ENCODE data around the gene ZEB2.

Gene ZEB2

DNA sequence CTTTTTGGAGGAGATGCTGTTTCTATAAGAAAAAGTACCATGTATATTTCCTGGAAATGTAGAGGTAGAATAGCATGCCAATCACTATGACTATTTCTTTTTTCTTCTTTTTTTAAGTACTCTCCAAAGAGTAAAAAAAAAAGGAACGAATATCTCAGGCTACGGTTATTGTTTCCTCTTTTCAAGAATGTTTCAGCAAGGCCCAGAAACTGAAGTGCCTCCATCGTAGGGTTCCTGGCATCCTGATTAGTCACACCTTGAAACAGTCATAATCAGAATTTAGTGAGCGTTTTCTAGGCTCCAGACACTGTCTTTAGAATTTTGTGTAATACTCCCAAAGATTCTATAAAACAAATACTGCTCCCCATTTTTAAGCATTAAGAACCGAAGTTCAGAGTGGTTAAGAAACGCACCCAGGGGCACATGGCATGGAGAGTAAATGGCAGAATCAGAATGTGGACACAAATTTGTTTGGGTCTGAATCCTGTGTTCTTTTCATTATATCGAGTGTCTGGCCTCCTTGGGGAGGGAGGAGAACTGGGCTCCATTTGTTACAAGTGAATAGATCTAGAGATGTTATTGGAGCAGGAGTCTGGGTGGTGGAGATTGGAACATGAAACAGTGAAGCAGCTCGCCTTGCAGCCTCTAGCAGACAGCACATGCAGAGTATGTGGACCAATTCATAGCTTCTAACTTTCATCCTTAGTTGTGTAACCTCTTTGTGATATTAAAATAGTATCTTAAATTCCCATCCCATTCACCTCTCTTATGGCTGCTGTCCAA, 26.7 kb downstream of the ZEB2 start:
- no peak for DNase-seq

DNA sequence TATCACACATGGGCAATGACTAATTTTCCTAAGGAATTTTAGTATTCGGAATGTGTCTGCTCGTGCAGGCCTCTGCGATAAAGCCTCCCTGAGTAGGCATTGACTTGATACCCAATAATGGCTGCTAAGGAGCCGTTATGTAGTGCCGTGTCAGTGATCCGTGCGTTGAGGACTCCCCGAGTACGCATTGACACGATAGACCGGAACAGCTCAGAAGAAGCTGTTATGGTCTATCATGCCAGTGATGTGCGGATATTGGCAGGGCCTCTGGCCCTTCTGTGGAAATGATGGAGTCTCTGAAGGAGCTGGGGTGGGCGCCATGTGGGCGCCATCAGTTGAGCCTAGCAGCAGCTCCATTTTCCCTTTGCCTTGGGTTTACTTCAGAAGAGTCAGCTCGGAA, 29.1 kb downstream of the ZEB2 start:
- DNase-seq, result no peak

DNA sequence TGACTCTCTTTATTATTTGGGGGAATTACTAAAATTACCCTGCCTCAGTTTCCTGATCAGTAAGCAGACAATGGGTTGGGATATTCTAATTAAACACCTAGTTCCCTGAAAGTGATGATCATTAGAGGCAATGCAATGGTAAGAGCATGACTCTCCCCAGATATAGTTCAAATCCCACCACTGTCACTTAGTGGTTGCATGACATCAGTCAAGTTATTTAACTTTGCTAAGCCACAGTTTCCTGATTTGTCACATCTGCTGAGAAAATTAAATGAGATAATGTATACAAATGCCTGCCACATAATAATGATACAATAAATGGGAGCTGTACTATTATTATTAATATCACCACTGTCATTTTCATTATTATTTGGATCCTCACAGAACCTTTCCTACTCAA, 29.9 kb downstream of the ZEB2 start:
- DNase-seq, result no peak

DNA sequence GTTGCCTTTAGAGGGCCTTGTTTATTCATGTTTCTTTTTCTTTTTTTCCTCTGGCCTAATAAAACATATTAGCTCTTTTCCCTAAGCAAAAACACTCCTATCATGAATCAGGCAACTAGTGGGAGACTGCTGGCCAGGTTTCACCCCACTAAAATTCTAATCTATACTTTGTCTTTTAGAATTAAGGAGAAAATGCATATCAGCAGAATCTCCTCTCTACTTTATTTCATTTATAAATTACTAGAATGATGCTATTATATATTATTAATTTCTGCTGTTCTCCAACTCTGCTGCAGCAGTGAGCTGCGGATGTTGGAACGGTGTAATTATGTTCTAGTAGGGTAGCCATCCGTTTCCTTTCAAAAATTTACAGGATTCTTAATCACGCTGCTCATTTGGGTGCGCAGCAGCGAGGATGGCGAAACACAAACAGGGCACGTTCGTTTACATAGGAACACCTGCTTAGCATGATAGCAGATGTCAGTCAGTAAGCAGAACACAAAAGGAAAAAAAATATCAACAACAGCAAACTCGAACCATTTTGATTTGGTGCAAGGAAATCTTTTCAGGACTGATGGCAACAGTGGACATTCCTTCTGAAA, 30.5 kb downstream of the ZEB2 start:
- DNase-seq, result peak; percentile 25

DNA sequence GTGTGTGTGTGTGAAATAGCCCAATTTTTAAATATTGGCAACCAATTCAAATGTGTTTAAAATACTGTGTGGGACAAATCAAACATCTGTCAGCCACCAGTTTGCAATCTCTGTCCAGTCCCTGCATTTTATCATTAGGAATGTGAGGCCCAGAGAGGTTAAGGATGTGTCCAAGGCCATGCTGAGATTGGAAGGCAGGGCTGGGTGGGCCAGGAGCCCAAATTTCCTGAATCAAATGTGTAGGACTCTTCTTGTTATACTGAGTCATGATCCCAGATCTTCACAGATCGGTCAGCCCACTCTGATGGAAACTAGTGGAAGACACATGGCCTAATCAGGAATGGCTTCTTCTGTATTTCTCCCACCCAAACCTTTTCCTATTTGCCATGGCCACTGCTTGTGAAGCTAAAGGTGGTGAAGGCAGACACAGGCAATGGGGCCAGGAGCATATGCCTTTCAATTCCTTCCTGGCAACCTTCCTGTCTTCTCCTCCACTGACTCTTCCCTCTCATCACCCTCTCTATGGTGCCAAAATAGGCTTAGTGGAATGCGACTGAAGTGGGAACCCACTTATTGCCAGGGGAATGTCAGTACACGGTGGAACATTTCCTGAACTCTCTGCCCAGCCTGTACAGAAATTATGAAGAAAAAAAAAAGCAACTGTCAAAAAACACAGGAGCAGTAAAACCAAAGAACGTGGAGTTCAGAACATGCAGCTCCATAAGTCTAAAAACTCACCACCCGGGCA, 35.5 kb downstream of the ZEB2 start:
- DNase-seq, result no peak

DNA sequence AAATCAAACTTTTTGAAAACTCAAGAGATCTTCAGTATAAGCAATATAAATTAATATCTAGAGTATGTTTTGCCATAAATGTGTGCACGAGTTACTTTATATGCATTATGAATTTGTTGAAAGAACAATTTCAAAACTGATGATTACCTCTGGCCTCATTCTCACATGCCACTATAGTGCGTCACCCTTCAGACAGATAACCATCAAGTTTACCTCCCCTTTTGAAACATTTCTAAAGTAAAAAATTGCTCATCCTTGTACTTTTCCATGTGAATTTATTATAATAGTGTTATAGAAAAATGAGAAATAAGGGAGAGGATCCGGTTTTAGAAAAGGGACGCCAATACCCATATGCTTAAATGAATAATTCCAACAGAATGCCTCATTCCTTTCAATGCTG, 38.3 kb downstream of the ZEB2 start:
- DNase-seq, result no peak

DNA sequence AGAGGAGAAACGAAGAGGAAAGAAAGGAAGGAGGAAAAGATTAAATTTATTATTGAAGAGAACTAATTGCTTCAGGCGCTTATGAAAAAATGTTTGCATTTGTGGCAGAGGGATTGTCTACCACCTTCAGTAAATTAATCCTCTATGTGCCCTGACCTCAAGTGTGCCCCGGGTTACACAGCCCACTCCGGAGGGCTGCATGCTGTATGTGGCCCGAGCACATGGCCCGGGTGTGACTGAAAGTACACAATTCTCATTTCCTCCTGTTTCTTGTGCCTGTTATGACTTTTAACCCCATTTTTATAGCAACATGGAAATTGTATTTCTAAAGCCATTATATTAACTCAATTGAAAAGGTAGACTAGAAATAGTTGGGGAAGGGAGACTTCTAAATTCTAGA, 38.8 kb downstream of the ZEB2 start:
- DNase-seq, result no peak

DNA sequence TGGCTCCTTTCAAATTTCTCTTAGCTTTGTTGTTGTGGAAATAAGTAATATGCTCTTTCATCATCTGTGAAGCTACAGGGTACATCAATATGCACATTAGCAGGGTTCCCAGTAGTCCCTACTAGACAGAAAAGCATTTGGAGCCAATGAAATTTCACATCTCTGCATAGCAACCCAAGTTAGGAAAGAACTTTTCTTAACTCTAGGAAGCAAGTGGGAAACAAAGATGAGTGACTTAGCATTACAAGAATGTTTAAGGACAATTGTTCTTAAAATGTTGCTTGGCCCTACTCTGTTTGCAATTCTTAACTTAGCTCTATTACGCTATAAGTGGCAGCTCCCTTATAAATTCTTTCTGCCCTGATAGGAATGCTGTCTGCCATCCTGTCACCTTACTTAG, 39.6 kb downstream of the ZEB2 start:
- no peak for DNase-seq

DNA sequence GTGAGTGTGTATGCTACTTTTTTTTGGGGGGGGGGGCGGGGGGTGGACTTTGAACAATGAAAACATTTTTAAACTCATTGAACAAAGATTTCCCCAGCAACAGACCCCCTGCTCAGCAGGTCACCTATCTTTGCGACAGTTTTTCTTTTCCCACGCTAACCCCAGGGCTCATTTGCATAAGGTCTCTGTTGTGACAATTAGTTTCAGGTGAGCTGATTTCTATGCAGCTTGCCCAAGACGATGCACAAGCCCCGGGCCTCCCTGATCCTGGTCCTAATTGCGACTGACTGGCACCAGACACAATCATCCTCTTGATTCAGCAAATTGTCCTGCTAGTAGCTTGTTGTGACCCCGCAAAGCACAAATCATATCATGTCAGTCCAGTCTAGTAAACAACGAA, 40.3 kb downstream of the ZEB2 start:
- DNase-seq, result peak; percentile 43

DNA sequence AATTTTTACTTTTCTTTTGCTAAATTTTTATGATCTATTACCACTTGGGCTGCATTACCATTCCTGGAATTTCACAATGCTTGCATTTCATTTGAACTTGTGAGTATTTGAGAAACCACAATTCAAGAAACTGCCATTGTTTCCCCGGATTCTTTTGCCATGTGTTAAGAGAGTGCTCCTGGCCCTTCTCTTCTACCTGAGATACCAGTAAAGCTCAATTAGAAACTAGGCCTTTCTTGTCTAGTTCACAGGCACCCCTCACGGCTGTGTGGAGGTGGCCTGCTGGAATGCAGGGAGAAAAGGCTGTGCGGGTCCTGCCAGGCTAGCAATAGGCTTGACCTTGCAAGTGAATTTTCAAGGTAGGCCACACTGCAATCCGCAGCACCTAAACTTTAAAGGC, 40.8 kb downstream of the ZEB2 start:
- no peak for DNase-seq

DNA sequence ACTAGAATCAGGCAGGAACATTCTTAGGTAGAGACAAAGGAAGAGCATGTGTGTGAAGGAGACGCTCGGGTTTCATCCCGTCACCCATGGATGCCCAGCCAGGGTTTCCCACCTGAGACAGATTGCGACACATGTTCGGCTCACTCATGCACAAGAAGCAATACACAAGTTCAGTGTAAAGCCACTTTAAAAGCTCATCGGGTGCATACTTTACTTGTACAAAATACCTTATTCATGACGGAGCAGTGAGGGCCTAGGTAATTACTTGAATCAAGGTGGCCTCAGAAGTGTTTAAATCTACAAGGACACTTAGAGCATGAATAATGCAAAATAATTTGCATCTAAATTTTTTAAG, 42.0 kb downstream of the ZEB2 start:
- no peak for DNase-seq

DNA sequence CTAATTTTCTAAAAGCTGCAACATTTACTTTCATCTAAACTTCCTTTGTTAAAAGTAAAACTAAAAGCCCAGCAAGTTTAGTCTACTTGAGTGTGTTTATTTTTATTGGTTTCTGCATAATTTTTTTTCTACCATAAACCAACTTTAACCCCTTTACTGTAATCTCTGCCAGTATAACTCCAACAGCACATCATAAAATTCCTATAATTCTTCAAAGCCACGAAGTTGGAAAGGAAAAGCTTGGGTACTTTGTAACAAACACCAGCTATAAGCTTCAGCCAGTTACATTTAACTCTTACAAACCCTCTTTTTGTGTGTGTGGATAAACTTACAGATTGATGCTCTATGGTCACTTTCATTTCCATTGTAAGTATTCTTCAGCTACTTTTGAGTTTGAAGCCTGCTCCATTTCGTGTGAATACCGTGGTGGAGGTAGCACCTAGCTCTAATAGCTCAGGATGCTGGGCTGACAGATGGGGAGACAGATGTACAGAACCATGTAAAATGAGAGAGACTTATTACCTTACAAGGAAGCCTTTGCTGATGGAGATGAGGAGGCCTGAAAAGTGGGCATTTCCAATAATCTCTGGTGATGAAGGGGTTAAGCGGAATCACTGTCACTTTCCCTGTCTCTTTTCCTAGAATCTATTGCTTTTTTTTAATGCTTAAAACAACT, 42.5 kb downstream of the ZEB2 start:
- no peak for DNase-seq

DNA sequence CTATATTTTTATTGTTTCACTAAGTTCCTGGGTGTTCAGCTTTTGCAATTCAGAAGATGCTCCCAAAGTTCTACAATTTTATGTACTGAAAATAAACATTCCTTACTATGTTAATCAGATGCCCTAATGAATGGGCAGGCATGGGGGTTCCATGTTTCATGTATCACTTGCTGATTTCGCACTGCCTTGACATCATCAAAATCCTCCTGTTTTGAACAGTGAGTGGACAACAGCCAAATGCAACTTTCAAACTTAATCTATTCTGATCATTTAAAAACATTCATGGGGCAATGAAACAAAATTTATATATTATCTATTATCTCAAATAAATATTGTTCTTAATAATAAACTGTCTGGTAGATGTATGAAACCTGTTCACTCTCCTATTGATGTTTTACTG, 43.2 kb downstream of the ZEB2 start:
- DNase-seq, result no peak

DNA sequence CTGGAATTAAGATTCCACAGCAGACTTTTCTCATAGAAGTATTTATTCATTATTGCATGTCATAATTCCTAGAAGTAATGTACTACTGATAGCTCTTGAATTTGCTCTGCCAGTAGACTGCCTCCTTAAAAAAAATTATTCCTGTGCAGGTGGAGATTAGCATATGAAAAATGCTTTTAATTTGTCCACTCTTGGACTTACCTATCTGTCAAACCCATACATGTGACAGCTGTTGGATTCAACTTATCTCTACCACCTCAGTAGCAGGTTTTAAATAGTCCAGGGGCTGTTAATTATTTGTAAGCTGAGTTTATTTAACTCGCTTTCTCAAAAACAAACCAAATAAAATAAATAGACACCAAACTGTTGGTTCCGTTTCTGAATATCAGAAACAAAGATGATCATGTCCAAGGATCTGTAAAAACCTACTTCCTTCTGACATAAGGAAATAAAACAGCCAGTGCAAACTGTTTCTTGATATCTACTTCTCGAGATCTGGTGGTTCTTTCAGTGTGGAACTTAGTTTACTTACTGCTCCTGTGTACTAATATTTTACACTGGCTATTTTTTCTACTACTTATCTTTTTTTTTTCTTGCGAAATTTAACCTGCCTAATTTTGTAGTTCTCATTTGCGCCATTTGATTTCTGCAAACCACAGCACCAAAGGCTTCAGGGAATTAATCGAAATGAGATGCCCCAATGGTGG, 44.2 kb downstream of the ZEB2 start:
- no peak for DNase-seq

DNA sequence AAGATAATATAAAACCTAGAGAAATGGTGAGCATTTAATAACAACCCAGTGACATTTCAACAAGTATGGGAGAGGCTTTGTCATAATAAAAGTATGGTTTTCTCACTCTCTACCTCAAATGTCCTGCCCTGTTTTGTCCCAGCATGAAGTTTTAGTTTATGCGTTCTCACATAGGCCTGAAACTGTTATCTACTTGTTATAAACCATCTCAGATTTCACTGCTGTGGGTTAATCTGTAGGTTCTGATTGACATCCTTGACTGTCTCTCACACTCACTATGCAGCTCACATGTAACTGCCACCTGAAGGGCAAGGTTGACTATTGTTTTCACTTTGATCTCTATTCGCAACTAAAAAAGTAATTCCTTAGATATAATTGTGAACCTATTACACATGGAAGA, 44.9 kb downstream of the ZEB2 start:
- no peak for DNase-seq

DNA sequence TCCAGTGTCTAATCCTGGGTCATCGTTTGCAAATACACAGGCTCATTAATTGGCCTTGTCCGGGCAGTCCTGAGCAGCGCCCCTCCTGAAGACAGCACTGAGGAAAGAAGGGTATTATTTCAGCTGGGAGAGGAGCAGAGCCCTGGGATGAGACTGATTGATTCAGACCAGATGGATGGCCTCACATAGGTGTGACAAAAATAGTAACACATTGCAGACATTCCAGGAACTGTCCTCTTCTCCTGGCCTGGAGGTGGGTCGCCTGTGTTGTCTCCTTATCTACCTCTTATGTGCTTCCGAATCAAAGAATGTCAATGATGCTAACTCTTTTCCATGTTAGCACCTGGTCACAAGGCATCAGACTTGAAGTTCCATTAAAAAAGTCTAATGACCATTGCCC, 45.9 kb downstream of the ZEB2 start:
- DNase-seq, result no peak

DNA sequence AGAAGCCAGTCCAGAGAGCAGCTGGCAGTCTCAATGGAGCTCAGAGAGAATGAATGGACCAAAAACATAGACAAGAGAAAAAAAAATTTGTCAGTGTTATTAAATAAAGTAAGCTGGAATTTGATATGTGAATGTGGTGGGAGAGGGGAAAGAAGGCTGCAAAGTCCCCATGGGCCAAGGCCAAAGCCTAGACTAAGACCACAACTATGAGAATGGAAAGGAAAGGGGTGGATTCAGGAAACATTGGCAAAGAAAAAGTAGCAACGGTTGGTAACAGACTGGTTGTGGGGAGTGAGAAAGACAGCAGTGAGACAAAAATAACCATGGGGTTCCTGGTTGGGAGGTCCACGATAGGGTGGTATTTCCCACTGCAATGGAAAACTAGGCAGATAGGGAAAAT, 47.0 kb downstream of the ZEB2 start:
- DNase-seq, result no peak

DNA sequence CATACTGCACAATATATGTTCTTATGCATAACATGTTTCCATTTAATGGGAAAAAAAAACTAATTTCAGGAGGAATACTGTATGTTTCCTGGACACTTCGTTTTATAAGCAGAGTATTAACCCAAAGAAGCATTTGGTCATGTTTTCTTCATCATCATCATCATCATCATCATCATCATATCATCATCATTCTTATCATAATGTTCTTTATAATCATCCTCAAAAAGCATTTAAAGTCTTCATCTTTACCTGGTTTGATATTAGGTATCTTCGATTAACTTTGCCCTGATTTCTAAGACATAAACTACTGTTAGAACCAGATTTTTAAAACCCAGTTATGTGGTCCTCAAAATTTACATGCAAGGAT, 47.9 kb downstream of the ZEB2 start:
- DNase-seq, result no peak

DNA sequence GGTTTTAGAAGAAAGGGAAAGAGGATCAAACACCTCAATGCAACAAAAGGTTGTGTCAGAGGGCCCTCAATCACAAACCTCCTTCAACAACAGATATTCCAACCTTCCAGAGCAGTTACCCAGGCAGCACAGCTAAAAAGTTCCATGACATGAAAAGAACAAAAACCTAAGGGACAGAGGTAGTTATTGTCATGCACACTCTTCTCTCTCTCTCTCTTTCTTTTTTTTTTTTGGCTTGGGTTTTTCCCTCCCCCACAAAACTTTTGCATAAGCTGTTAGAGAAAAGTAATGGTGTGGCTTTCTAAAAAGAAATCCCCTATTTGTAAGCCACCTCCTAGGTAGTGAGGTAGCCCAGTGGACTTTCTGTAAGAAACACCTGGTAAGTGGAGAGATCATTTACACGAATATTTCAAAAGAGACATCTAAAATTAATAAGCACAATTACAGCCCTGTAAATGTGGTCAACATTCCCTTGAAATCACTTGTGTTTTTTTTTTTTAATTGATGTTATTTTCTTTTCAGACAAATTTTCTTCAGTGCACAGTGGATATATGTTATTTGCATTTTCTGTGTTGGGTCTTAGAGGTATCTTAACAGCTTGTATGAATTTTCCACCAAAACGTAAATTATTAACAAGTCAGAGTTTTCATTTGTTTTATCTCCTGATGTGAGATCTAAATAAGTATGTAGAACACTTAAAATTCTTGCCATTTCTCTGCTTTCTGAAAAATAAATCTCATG, 48.4 kb downstream of the ZEB2 start:
- no peak for DNase-seq

DNA sequence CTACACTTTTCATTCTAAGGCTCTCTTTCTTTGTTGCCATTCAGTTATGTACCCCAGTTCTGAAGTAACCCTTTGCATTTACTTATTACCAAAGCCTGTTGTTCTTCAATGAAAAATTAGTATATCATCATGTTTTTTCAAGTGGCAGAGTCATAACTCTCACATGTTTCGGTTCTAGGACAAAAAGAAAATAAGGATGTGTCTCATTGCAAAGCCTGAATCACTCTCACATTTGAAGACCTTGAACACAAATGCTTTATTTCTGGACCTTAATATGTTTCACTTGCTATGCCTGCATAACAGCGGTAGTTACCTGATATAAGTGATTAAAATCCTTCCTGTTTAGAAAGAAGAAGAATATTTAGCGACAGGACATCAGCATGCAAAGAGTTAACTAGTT, 49.1 kb downstream of the ZEB2 start:
- no peak for DNase-seq

DNA sequence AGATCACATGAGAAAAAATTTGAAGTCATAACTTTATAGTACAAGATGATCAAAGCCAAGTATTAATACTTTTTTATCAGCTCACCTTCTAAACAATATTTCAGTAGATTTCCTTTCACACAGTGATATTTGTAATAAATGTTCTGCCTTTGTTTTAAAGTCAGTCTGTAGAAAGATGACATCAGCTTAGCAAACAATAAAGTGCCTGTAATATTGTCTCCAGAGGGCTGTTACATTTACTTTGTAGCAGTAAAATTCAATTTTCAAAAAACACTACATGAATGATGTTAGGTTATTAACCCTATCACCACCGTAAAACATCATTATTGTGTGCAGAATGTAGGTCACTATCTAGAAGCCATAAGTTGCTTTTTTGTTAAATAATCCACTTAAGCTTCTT, 49.6 kb downstream of the ZEB2 start:
- DNase-seq, result no peak

DNA sequence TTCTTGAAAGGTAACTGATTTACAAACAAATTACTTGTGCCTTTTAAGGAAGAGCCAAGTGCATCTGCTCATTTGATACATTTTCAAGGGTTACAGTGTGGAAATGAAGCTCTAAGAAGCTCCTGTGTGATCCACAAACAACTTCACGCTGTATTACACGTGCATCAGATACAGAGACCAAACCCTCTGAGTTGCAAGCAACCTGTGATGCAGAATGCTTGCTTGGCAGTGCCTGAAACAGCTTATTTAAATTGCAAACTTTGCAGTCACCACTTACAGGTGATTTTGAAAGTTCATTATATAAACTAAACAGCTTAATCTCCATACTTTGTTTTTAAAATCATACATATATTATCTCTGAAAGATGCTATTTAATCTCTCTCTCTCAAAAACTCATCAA, 50.1 kb downstream of the ZEB2 start:
- DNase-seq, result no peak

All from NCI-H2227 treated with DMSO at 0.1 percent for 48 hours (cell line).